GM18511 (cell line): ENCODE results near the gene PRXL2A.

Experiments
- ATAC-seq: cut with Tn5 transposase; IDR thresholded peaks from one replicate; pipeline ENCODE4 v1.9.1; 2021; ENCODE audit warnings: mild to moderate bottlenecking, moderate library complexity; ENCODE audit not compliant: unreplicated experiment

Gene PRXL2A

GRCh38 chr10:80460399-80461207, 52.3 kb downstream of the PRXL2A start:
- ATAC-seq: no peak

- no peak for ATAC-seq
These were observed 53.1 kb downstream of the PRXL2A start for GRCh38 chr10:80461208-80462183.

- no peak for ATAC-seq
These were observed 54.1 kb downstream of the PRXL2A start for GRCh38 chr10:80462299-80462980.

- peak; percentile 36 for ATAC-seq
These were observed 54.8 kb downstream of the PRXL2A start for GRCh38 chr10:80462981-80463741.

GRCh38 chr10:80463868-80464267, 55.5 kb downstream of the PRXL2A start:
- ATAC-seq: no peak

GRCh38 chr10:80464557-80465450, 56.5 kb downstream of the PRXL2A start:
- no peak for ATAC-seq

- no peak for ATAC-seq
These were observed 57.1 kb downstream of the PRXL2A start for GRCh38 chr10:80465451-80465835.

GRCh38 chr10:80465839-80466590, 57.7 kb downstream of the PRXL2A start:
- ATAC-seq: peak; percentile 63

- ATAC-seq: no peak
These were observed 58.5 kb downstream of the PRXL2A start for GRCh38 chr10:80466724-80467326.

GRCh38 chr10:80468002-80468401, 59.7 kb downstream of the PRXL2A start:
- ATAC-seq: no peak

GRCh38 chr10:80468806-80469421, 60.6 kb downstream of the PRXL2A start:
- ATAC-seq: no peak

- ATAC-seq: no peak
These were observed 61.9 kb downstream of the PRXL2A start for GRCh38 chr10:80470266-80470665.

GRCh38 chr10:80471001-80471400, 62.6 kb downstream of the PRXL2A start:
- no peak for ATAC-seq

- ATAC-seq: peak; percentile 65
These were observed 63.4 kb downstream of the PRXL2A start for GRCh38 chr10:80471715-80472233.

- ATAC-seq: peak; percentile 92
These were observed 64.1 kb downstream of the PRXL2A start for GRCh38 chr10:80472234-80473095.

GRCh38 chr10:80473096-80473657, 64.8 kb downstream of the PRXL2A start:
- ATAC-seq: no peak
